ENCODE data around the gene NUP98.

GRCh38 chr11:3684819-3685172, 112.6 kb downstream of the NUP98 start:
- TF ChIP-seq CTCF (conservative IDR thresholded peaks at IDR 0.05; ENCODE audit: low read depth, low read length) (no peak), EZH2 (IDR thresholded peaks at IDR 0.05; ENCODE audit: low read length, unreplicated experiment) (no peak)
